ENCODE data around the gene CADPS. TPM values are rescaled to one million over a fixed set of nuclear protein-coding genes. Genes with fewer than 3 reads are reported as not detected.

CADPS gene
- total RNA-seq, 4 donors from 2014 or later: 0.82 to 13.2 TPM; not detected in 2

DNA sequence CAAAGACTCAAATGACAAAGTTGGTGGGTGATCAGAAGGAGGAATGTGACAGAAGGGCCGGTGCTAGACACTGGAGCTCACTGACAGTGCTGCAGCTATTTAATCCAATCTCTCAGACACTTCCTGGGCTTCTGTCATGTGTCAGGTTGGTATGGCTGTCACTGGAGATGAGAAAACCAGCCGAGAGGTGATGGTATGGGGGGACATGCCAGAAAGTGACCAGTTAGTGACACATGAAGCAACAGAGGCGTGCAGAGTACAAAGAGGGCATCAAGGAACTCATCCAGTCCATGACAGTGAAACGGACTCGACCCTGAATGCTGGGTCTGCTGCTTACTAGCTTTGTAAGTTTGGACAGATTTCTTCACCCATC is 219.5 kb downstream of the CADPS start:
- no peak overlapping the region for H3K27ac ChIP-seq
- intact Hi-C loops (cut with DNase I; ENCODE audit: low total_unique reads): no loop called here

DNA sequence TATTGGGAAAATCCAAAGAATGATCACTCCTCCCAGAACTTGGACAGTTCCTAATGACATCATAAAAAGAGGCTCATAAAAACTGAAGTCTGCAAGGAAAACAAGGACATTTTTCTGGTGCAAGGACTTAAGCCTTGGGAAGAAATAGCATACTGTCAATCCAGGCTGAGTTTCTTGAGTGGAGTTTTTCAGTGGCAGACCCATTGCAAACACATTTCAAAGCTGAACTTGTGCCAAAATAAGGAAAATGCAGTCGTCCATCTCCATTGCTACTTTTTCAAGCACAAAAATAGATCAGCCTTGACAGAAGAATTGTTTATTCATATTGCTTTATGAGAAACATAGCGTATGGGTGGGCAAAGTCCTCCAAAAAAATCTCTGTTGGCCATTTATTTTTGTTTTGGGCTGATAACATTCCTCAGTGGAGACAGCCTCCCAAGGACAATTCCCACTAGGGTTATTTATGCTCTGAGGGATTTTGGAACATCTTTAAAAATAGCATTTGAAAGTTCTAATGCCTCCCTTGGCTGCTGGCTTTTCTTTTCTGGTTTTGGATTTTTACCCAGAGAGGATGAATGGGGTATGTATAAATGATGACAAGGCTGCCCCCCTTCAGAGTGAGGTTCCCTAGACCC is 220.0 kb downstream of the CADPS start:
- TF ChIP-seq POLR2A (IDR thresholded peaks at IDR 0.05): no peak
- TF ChIP-seq, protein P1, sequence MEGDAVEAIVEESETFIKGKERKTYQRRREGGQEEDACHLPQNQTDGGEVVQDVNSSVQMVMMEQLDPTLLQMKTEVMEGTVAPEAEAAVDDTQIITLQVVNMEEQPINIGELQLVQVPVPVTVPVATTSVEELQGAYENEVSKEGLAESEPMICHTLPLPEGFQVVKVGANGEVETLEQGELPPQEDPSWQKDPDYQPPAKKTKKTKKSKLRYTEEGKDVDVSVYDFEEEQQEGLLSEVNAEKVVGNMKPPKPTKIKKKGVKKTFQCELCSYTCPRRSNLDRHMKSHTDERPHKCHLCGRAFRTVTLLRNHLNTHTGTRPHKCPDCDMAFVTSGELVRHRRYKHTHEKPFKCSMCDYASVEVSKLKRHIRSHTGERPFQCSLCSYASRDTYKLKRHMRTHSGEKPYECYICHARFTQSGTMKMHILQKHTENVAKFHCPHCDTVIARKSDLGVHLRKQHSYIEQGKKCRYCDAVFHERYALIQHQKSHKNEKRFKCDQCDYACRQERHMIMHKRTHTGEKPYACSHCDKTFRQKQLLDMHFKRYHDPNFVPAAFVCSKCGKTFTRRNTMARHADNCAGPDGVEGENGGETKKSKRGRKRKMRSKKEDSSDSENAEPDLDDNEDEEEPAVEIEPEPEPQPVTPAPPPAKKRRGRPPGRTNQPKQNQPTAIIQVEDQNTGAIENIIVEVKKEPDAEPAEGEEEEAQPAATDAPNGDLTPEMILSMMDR (IDR thresholded peaks at IDR 0.05): no peak
- Histone ChIP-seq H3K4me1 (no peaks in the 10 kb centered on the region), H3K4me3 (no peak overlapping the region), H3K36me3 (no peaks in the 10 kb centered on the region), H3K27me3 (no peaks in the 10 kb centered on the region), H3K27ac (no peak overlapping the region), H3K9me3 (no peaks in the 10 kb centered on the region)
- intact Hi-C loops (cut with DNase I; ENCODE audit: low total_unique reads): no loop called here
- no peak for DNase-seq

More for the DNA sequence above, 219.5 kb downstream of the CADPS start:
- no peaks in the 10 kb centered on the region for H3K27me3 ChIP-seq
- H3K9me3 ChIP-seq: no peaks in the 10 kb centered on the region
- TF ChIP-seq, protein P1 (IDR thresholded peaks at IDR 0.05): no peak
- no peak for TF ChIP-seq POLR2A (IDR thresholded peaks at IDR 0.05)
- DNase-seq: no peak
- no peaks in the 10 kb centered on the region for H3K36me3 ChIP-seq
- no peak overlapping the region for H3K4me3 ChIP-seq
- H3K4me1 ChIP-seq: no peaks in the 10 kb centered on the region

DNA sequence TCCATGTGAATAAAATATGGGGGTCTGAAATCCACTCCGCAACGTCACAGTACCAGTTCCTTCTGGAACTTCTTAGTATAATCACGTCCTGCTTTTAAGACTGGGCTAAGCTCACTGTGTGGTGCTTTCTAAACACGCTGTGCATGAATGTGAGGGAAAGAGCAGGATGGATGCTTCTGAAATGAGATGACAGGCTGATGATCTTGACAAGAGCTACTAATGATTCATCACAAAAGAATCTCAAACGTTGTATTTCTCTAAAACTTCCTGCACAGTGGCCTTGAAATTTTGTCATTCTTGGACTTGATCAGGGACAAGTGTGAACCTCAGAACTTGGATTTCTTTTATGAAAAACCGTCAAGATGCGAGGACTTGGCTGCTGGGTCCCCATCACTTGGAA is 221.4 kb downstream of the CADPS start:
- DNase-seq: no peak
- H3K4me3 ChIP-seq: no peak overlapping the region
- intact Hi-C loops (cut with DNase I; ENCODE audit: low total_unique reads): no loop called here
- no peaks in the 10 kb centered on the region for H3K4me1 ChIP-seq
- no peaks in the 10 kb centered on the region for H3K36me3 ChIP-seq
- no peak overlapping the region for H3K27ac ChIP-seq
- no peaks in the 10 kb centered on the region for H3K27me3 ChIP-seq
- no peaks in the 10 kb centered on the region for H3K9me3 ChIP-seq
- TF ChIP-seq, protein P1 (IDR thresholded peaks at IDR 0.05): no peak
- TF ChIP-seq POLR2A (IDR thresholded peaks at IDR 0.05): no peak

DNA sequence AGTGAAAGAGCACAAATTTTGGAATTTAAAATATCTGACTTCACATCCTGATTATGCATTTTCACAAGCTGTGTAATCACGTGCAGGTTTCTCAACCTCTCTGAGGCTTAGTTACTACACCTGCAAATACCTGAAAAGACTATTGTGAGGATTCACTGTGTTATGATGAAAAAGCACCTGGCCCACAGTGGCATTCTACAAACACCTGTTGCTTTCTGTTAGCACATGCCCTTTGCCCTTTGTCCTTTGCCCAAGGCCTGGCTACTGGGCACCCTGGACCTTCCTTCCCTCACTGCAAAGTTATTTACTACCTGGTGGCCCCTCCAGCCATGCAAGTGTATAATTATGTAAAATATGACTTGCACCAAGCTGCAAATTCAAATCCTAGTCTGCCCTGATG is 227.5 kb downstream of the CADPS start:
- Histone ChIP-seq H3K27me3 (no peaks in the 10 kb centered on the region), H3K4me1 (no peaks in the 10 kb centered on the region), H3K36me3 (no peaks in the 10 kb centered on the region), H3K9me3 (no peaks in the 10 kb centered on the region), H3K27ac (no peak overlapping the region), H3K4me3 (no peak overlapping the region)
- DNase-seq: no peak
- intact Hi-C loops (cut with DNase I; ENCODE audit: low total_unique reads): no loop called here
- TF ChIP-seq, protein P1 (IDR thresholded peaks at IDR 0.05): no peak
- no peak for TF ChIP-seq POLR2A (IDR thresholded peaks at IDR 0.05)

DNA sequence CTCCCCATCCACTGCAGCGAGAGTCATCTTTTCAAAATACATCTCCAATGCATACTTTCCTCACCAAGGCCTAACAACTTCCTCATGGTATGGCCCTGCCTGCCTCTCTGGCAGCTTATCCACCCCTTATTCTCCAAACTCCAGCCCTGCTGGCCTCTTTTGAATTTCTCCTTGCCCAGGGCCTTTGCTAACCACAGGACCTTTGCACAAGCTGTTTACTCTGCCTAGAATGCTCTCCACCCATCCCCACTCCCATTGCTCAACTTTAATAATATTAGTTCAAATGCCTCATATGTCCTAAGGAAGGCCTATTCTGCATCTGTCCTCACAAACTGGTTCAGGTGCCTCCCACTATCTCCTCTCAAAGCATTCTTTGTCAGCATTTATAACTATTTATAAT is 230.7 kb downstream of the CADPS start:
- DNase-seq: no peak
- Histone ChIP-seq H3K4me1 (no peaks in the 10 kb centered on the region), H3K4me3 (no peak overlapping the region), H3K36me3 (no peaks in the 10 kb centered on the region), H3K27me3 (no peaks in the 10 kb centered on the region), H3K27ac (no peak overlapping the region), H3K9me3 (no peaks in the 10 kb centered on the region)
- intact Hi-C loops (cut with DNase I; ENCODE audit: low total_unique reads): no loop called here
- TF ChIP-seq POLR2A (IDR thresholded peaks at IDR 0.05): no peak
- TF ChIP-seq, protein P1 (IDR thresholded peaks at IDR 0.05): no peak
